Memory B cell (primary cell): ENCODE measurements around the gene SLC25A29.

Experiments used
- ATAC-seq: fragments of 150-1000 bp; cut with Tn5 transposase; 2 replicates; pipeline ENCODE4 v1.10.0; 2021; ENCODE audit warnings: low read depth, mild to moderate bottlenecking, moderate library complexity
- DNase-seq, 2 donors: peaks; one replicate each; pipeline ENCODE4 v3.0.0; 2022; ENCODE audit warnings: low spot score in 2 of 2
- H3K27ac Mint-ChIP-seq: one replicate; pipeline ENCODE4 v1.8.0; 2022; ENCODE audit warnings: mild to moderate bottlenecking, moderate library complexity, mixed read lengths
- H3K27me3 Mint-ChIP-seq: one replicate; pipeline ENCODE4 v1.8.0; 2022; ENCODE audit warnings: mixed read lengths
- H3K36me3 Mint-ChIP-seq: one replicate; pipeline ENCODE4 v1.8.0; 2022; ENCODE audit warnings: mild to moderate bottlenecking, mixed read lengths
- H3K4me1 Mint-ChIP-seq: one replicate; pipeline ENCODE4 v1.8.0; 2022; ENCODE audit warnings: mixed read lengths
- H3K4me3 Mint-ChIP-seq: one replicate; pipeline ENCODE4 v1.8.0; 2022; ENCODE audit warnings: mild to moderate bottlenecking, moderate library complexity, mixed read lengths
- H3K9me3 Mint-ChIP-seq: one replicate; pipeline ENCODE4 v1.8.0; 2022; ENCODE audit warnings: mixed read lengths

The SLC25A29 gene

DNA sequence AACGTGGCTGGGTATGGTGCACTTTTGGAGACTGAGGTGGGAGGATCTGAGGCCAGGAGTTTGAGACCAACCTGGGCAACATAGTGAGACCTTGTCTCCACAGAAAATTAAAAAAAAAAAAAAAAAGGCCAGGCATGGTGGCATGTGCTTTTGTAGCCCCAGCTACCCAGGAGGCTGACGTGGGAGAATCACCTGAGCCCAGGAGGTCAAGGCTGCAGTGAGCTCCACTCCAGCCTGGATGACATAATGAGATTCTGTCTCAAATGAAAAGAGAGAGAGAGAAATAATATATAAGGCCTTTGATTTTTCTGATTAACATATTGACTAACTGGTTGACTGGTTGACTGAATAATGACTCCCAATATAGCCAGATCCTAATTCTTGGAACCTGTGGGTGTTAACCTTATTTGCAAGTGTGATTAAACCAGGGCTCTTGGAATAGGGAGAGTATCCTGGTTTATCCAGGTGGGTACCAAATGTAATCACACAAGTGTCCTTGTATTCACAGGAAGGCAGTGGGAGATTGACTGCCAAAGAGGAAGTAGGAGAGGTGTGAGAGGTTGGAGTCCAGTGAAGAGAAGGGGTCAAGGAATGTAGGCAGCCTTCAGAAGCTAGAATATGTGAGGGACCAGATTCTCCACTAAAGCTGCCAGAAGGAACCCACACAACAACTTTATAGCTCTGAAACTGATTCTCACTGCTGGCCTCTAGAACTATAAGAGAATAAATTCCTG lies 55.3 kb downstream of the SLC25A29 start:
- ATAC-seq (no peak), DNase-seq (no peak)
- Mint-ChIP-seq H3K4me3 (no peak overlapping the region), H3K9me3 (no peaks in the 10 kb centered on the region), H3K36me3 (peaks cover 4% of the 10 kb centered on the region), H3K4me1 (peaks cover 54% of the 10 kb centered on the region), H3K27me3 (no peaks in the 10 kb centered on the region), H3K27ac (peak overlapping the region; percentile 73)

DNA sequence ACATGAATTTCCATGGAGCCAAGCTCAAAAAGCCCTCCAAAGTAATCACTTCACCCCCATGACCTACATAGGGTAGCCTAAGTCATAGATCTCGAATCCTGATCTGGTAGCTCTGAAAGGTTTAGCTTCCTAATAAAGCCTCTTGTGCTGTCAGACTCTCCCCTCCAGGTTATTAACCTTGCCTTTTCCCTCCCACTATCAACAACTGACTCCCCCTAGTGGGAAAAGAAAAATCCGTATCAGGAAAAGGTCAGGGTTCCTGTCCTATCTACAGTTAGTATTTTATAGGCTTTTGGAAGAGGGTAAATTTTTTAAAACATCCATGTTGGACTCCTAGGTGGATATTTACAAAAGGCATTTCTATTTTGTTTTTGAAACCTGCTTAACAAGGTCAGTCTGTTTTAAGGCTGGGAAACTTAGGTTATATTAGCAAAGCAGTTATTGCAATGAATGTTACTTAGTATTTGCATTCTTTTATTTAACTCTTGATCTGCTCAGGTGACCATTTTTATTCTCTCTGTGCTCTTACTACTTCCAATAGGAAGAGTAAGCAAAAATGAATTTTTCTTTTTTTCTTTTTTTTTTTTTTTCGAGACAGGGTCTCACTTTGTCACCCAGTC lies 59.3 kb downstream of the SLC25A29 start:
- no peak overlapping the region for H3K4me3 Mint-ChIP-seq
- H3K36me3 Mint-ChIP-seq, result peaks cover 11% of the 10 kb centered on the region
- no peak for DNase-seq
- H3K9me3 Mint-ChIP-seq, result no peaks in the 10 kb centered on the region
- peak overlapping the region; percentile 77 for H3K27ac Mint-ChIP-seq
- no peaks in the 10 kb centered on the region for H3K27me3 Mint-ChIP-seq
- peak; percentile 38 for ATAC-seq
- peaks cover 53% of the 10 kb centered on the region for H3K4me1 Mint-ChIP-seq

DNA sequence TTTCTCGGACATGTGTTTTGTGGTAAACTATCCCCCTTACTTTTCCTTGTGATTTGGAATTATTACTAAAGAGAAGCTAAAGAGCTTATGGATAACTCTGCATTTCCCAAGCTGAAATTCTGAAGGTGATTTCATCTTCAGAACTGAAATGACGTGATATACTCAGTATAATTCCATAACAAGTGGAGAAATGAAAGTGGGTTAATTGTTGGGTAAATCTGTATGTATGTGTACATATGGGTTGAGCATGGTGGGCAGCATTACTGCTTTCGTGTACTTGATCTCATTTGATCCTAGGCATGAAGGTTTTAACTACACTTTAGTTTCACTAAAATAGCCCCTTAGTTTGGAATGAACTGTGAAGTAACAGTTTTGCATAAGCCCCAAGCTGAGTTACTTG lies 63.2 kb downstream of the SLC25A29 start:
- ATAC-seq (no peak), DNase-seq (no peak)
- Mint-ChIP-seq H3K27ac (peak overlapping the region; percentile 100), H3K36me3 (peaks cover 11% of the 10 kb centered on the region), H3K9me3 (no peaks in the 10 kb centered on the region), H3K4me3 (peak overlapping the region; percentile 77), H3K4me1 (peaks cover 39% of the 10 kb centered on the region), H3K27me3 (no peaks in the 10 kb centered on the region)

DNA sequence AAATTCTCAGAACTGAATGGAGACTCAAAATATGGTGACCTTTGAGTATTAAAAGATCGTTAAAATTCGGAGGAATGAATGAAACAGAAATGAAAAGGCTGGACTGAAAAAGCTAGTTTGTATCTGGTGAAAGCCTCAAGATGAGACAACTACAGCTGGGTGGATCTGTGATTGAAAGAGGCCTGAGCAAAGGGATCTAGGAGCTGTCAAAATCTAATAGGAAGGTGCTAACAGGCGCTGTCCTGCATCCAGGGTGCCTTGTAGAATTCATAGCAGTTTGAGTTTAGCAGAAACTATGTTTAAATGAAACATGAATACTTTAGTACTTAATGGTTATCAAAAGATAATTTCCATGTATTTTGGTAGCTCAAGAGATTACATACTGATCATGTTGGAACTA lies 65.0 kb downstream of the SLC25A29 start:
- Mint-ChIP-seq H3K27me3 (no peaks in the 10 kb centered on the region), H3K4me1 (peaks cover 37% of the 10 kb centered on the region), H3K27ac (peak overlapping the region; percentile 100), H3K36me3 (peaks cover 11% of the 10 kb centered on the region), H3K9me3 (no peaks in the 10 kb centered on the region), H3K4me3 (peak overlapping the region; percentile 88)
- DNase-seq (no peak), ATAC-seq (no peak)
